GM19463 (cell line): ENCODE results near the gene SORCS2.

Source experiments
- ATAC-seq: cut with Tn5 transposase; IDR thresholded peaks from one replicate; pipeline ENCODE4 v1.9.1; 2021; ENCODE audit warnings: mild to moderate bottlenecking, moderate library complexity; ENCODE audit not compliant: unreplicated experiment

Gene SORCS2

DNA sequence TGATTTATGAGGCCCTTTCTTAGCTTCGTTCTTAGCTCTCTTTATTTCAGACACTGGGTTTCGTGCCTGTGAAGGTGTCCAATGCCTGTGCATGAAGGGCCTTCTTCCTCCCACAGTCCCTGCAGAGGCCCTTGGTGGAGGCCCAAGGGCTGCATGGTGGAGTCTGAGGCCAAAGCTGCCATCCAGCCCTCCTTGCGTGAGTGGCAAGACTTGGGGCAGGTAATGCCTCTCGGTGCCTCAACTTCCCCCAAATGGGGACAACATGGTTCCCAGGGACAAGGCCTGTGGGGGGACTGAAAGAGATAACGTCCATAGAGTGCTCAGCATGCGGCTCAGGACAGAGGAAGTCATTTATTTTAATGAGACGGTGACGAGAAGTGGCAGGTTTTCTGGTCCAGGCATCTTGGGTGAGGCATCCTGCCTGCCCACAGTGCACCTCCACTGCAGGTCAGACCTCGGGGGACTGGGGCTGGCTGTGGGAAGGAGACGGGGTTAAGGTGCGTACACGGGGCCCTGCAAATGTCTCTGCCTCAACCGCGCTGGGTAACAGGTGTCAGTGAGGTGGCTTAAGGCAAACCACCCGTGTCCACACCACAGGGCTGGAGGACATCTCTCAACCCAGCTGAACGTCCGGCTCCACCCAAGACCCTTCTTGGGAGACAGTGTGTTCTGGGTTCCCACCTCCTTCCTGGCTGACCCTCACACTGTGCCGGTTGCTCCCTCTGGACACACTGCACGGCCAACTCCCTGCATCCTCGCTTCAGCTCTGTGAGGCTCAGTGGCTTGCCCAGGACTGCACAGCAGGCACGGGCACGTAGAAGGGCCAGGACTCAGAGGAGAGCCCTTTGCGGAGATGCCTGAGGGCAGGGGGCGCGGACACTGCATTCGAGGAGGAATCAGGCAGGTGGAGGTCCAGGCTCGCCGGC, 191.9 kb downstream of the SORCS2 start:
- ATAC-seq = no peak

DNA sequence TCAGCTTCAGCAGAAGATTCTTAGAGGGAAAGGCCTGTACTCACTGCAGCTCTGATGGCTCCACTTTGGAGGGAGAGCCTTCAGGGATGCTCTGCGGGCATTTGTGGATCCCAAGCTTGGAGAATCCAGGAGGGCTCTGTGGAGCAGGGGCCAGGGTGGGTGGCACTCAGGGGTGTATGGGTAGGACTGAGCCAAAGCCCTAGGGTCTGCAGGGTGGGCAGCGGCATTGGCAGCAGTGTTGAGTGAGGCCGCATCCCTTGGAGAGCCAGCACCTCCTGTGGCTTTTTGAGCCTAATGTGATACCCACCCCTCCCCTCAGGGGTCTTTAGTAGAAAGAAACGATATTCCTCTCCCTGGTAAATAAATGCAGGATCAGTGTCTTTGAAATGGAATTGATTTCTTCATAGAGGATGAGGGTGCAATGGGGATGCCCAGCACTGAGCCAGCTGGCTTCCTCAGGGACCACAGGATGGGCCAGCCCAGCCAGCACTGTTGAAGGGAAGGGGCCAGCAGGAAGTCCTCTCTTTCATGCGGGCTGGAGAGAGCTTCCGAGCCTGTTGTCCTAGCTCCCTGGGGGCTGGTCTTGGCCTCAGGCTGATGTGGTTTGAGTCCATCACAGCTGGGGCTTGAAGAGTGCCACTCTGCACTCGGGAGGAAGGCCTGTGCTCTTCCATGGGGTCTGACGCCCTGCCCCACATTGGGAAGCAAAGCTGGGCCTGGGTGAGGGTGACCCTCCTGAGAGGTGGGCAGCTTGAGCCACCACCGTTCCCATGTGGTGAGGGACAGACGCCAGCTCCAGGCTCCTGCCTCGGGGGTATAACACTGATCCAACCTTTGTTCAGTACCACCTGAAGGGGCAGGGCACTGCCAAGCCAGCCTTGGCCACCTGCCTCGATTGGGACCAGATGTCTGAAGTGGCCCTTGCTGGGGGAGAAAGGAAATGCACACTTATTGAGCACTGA, 192.9 kb downstream of the SORCS2 start:
- ATAC-seq = no peak

DNA sequence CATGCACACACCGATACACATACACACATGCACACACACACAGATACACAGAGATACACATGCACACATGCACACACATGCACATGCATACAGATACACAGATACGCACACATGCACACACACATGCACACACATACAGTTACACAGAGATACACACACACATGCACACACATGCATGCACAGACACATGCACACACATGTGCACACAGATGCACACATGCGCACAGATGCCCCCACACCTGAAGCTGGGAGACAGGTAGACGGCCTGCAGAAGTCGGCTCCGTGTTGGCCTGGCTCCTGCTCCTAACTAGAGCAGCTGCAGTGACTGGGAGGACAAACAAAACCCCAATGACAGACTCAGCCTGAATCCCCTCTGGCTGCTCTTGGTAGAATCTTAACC, 195.6 kb downstream of the SORCS2 start:
- no peak for ATAC-seq

DNA sequence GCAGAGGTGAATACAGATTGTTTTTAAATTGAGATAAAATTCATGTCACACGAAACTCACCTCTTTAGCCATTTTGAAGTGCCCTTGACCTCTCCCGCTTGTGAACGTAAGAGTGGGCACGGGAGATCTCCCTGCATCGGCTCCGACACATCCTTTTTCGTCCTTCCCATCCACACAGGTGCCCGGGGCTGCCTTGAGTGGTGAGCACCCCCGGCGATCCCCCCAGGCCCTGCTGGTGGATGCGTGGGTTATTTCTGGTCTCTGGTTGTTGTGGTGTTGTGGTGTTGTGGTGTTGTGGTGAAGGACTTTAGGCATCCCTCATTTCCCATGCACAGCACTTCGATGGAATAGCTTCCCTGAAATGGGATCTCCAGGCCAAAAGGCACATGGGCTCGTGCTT, 196.3 kb downstream of the SORCS2 start:
- ATAC-seq = no peak

GRCh38 chr4:7389101-7389701, 196.9 kb downstream of the SORCS2 start:
- no peak for ATAC-seq

DNA sequence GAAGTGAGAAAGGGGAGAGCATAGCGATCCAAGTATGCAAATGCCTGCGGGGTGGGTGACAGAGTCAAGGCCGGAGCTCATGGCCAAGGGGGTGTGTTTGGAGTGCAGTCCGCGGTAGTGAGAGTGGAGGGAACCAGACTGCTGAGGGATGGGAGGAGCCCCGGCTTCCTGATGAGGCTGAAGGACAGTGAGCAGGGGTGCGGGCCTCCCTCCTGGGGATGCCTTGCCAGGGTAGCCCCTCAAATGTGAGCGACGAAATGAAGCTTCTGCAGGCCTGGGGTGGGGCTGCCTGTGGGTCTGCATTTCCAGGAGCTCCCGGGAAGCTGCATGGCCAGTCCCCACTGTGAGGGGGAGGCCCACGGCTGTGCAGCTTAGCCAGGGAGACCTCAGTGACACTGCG, 197.4 kb downstream of the SORCS2 start:
- no peak for ATAC-seq

GRCh38 chr4:7390336-7390735, 198.0 kb downstream of the SORCS2 start:
- no peak for ATAC-seq

GRCh38 chr4:7390906-7391636, 198.7 kb downstream of the SORCS2 start:
- no peak for ATAC-seq

DNA sequence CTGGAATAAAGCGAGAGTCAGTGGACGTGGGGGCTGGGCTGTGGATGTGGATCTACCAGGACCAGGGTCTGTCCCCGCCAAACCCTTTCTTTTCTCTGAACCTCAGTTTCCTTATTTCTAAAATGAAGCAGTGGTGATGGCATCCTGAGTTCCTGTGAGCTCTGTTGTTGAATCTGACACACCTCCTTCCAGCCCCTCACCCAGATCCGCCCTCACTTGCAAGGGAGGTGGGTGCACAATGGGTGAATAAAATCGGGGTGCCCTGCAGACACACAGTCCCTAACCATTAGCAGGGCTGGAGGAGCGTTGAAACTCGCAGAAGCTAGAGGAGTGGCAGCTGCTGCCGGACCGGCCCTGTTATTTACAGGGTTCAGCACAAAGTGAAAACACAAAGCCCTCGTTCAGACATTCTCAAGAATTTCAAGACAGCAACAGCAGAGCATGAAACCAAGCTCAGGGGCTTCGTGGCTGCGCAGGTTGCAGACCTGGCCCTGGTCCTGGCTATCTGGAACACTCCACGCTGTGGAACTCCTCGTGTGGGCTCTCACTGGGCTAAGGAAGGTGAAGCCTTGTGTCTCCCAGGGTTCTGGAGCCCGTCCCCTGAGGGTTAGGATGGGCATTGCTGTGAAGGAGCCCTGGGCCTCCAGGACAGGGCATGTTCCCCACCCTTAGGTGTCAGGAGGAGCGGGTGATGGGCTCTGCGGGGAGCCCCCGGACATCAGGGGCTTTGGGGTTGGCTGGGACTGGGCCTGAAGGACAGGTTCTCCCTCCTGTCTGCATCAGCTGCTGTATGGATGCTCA, 199.5 kb downstream of the SORCS2 start:
- no peak for ATAC-seq

DNA sequence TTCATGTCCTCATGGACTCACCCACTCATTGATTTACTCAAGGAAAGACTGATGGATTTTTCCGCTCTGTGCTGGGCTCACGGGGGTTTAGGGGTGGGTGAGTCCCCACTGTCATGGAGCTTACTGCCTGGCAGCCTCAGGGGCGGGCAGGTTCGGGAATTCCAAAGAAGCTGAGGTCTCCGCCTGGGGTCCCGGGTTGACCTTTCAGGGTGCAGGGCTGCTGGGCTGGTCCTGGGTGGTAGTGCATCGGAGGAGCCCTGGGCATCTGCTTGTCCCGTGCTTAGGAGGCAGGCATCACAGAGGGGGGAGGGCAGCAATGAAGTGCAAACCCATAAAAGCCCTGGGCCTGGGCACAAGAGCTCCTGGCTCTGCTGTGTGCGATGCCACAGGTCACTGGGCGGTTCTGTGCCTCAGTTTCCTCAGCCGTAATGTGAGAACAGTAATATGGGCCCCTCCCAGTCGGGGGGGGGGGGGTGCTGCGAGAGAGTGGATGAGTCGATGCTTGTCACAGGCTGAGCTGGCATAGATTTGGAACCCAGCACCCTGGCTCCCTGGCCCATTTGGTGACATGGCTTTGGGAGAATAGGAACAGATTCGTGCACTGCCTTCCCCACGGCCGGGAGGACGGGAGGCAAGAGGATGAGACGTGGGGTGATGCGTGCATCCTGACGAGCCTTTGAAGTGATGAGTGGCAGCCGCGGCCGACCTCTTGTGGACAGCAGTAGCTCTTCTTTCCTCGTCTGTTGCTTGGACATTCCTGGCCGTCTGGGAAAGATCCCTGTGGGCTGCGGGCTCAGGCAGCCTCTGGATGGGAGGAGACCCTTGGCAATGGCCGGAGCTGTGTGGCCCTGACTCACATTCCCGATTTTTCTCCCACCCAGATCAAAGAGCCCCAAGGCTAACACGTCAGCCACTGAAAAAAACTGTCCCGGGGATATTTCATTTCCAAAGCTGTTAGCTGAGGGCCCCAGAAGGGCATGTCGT, 200.4 kb downstream of the SORCS2 start:
- no peak for ATAC-seq

GRCh38 chr4:7393601-7394575, 201.6 kb downstream of the SORCS2 start:
- ATAC-seq = no peak

DNA sequence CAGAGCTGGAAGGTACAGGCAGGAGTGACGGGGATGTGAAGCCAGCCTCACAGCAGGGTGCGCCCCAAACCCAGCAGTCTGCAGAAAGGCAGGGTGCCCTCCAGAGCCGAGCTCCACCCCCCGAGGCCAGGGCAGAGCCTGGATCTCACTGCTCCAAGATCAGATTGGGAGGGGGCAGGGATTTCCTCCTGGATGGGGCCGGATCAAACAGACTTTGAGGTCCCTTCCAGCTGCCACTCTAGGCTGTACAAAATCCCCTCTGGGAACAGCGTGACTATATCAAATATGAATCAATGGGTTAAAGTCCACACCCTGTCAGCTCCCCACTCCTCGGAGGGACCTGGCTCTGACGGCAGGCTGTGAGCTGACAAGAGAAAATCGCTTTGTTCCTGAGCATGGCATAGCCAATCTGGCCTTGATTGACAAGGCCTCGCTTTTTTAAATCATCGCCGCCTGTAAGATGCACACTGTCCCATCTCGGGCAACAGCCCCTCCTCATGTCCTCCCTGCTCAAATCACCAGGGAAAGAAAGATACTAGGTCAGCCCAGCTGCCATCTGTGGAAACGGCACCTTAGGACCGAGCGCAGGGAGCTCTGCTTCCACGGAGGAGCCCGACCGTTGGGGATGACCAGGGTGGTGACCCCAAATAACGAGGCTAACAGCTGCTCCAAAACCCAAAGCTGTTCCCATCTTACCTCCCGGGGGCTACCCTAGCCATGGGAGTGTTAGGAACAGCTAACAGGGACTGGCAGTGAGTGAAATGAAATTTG, 202.5 kb downstream of the SORCS2 start:
- no peak for ATAC-seq

DNA sequence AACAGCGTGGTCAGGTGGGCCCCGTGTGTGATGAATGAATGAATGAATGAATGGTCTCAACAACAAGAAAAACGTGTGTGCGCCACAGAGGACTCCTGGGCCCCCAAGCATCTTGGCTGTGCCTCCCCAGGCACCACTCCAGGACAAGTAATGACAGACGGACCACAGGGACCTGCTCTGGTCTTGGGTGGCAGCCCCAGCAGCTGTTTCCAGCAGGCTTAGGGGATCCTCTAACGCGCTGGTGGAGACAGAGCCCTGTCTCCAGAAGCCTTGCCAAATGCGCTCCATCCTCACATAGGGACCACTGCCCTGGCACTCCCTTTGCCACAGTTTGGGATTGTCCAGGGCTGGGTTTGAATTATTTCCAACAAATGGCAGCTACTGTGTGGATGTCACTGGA, 203.3 kb downstream of the SORCS2 start:
- no peak for ATAC-seq

- no peak for ATAC-seq
Measured at GRCh38 chr4:7396186-7396910, 204.0 kb downstream of the SORCS2 start.

DNA sequence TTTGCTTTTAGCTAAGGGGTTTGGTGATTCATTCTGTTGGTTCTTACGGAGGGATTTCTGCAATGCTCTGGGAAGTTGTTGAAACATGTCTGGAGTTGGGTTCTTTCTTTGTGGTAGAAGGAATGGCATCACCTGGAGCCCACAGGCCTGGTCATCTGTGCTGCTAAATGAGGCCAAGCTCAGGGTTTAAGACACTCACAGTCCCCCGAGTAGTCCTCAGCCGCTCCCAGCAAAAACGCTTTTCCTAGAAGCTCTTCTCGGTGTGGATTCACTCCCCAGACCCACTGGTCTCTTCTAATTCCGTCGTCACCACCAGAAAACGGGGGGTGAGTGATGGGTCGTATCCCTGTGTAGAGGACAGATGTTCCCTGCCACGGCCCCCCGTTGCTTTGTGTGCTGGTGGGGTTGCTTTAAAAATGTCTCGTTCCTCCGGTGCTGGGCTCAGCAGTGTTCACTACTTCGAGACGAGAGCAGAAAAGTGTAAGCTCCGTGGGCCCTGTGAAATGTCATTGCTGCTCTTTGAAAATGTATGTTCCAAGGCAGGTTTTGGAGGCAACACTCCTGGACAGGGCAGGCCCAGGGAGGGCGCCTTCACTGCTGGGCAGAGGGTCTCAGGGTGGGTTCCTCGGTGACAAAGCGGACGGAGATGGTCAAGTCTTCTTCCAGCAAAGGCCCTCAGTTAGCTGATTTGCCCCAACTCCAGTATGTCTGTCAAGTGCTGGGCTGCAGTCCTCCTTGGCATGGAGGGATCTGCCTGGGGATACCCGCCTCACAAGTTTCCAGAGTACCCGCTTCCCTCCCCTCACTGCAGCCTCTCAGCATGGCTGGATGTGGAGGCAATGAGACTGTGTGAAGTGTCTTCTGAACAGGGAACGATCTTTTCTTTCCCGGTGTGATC, 205.1 kb downstream of the SORCS2 start:
- no peak for ATAC-seq
